HEK293T (cell line): Measurements from ENCODE around the gene RASGRP3.

Experiments
- FOXA1 ChIP-seq: fragments of 450-650 bp; IDR thresholded peaks from 2 replicates; pipeline ENCODE4 v1.6.1; 2016; ENCODE audit warnings: mild to moderate bottlenecking
- HDGF ChIP-seq: fragments of 450-650 bp; IDR thresholded peaks from 2 replicates; pipeline ENCODE4 v1.6.1; 2017; ENCODE audit warnings: antibody characterized with exemption, borderline replicate concordance
- SP1 ChIP-seq: fragments of 450-650 bp; IDR thresholded peaks from 2 replicates; pipeline ENCODE4 v1.6.1; 2017

DNA sequence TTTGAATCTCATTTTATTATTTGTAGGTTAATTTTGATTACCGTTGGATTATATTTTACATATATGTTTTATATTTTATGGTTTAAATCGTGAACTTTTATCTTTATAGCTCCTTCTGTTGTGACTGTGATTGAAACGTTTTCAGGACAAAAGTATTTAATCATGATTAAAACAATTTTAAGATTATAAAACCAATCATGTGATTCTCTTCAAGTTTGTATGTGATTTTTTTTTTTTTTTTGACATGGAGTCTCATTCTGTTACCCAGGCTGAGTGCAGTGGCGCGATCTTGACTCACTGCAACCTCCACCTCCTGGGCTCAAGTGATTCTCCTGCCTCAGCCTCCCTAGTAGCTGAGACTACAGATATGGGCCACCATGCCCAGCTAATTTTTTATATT is 7.2 kb upstream of the RASGRP3 start:
- TF ChIP-seq FOXA1 (no peak), SP1 (no peak), HDGF (no peak)
